Measurements from ENCODE around the gene PMPCA.

DNA sequence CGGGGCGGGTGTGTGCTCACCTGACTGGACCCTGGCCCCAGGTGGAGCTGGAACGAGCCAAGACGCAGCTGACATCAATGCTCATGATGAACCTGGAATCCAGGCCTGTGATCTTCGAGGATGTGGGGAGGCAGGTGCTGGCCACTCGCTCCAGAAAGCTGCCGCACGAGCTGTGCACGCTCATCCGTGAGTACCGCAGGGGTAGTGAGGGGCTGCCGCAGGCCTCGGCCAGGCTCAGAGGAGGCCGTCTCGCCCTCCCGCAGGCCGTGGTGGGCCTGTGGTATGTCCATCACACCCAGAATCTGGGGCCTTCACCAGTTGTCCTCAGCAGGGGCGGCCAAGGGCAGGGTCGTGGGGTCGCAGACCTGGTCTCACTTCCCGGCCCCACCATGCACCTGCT, 11.3 kb downstream of the PMPCA start:
- TF ChIP-seq, protein P1, sequence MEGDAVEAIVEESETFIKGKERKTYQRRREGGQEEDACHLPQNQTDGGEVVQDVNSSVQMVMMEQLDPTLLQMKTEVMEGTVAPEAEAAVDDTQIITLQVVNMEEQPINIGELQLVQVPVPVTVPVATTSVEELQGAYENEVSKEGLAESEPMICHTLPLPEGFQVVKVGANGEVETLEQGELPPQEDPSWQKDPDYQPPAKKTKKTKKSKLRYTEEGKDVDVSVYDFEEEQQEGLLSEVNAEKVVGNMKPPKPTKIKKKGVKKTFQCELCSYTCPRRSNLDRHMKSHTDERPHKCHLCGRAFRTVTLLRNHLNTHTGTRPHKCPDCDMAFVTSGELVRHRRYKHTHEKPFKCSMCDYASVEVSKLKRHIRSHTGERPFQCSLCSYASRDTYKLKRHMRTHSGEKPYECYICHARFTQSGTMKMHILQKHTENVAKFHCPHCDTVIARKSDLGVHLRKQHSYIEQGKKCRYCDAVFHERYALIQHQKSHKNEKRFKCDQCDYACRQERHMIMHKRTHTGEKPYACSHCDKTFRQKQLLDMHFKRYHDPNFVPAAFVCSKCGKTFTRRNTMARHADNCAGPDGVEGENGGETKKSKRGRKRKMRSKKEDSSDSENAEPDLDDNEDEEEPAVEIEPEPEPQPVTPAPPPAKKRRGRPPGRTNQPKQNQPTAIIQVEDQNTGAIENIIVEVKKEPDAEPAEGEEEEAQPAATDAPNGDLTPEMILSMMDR (IDR thresholded peaks at IDR 0.05; ENCODE audit: low read depth, low read length, missing input control): no peak
- TF ChIP-seq SP1 (IDR thresholded peaks at IDR 0.05): no peak
- TF ChIP-seq, protein P2, sequence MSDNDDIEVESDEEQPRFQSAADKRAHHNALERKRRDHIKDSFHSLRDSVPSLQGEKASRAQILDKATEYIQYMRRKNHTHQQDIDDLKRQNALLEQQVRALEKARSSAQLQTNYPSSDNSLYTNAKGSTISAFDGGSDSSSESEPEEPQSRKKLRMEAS (IDR thresholded peaks at IDR 0.05): no peak
- no peak for TF ChIP-seq TAF1 (conservative IDR thresholded peaks at IDR 0.05)
- TF ChIP-seq YY1 (IDR thresholded peaks at IDR 0.05): no peak
- TF ChIP-seq EGR1 (IDR thresholded peaks at IDR 0.05; ENCODE audit: low read depth in 2 of 2): no peak
- TF ChIP-seq, protein P3, sequence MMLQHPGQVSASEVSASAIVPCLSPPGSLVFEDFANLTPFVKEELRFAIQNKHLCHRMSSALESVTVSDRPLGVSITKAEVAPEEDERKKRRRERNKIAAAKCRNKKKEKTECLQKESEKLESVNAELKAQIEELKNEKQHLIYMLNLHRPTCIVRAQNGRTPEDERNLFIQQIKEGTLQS (IDR thresholded peaks at IDR 0.05): no peak
- TF ChIP-seq, protein P4, sequence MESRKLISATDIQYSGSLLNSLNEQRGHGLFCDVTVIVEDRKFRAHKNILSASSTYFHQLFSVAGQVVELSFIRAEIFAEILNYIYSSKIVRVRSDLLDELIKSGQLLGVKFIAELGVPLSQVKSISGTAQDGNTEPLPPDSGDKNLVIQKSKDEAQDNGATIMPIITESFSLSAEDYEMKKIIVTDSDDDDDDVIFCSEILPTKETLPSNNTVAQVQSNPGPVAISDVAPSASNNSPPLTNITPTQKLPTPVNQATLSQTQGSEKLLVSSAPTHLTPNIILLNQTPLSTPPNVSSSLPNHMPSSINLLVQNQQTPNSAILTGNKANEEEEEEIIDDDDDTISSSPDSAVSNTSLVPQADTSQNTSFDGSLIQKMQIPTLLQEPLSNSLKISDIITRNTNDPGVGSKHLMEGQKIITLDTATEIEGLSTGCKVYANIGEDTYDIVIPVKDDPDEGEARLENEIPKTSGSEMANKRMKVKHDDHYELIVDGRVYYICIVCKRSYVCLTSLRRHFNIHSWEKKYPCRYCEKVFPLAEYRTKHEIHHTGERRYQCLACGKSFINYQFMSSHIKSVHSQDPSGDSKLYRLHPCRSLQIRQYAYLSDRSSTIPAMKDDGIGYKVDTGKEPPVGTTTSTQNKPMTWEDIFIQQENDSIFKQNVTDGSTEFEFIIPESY (IDR thresholded peaks at IDR 0.05): no peak
- no peak for TF ChIP-seq REST (IDR thresholded peaks at IDR 0.05)
- TF ChIP-seq RAD21 (IDR thresholded peaks at IDR 0.05): no peak
- TF ChIP-seq RXRA (IDR thresholded peaks at IDR 0.05): no peak

Measured in liver (tissue), 3 donors.